GM23248 (cell line): ENCODE data around the gene PINLYP.
"Not testable (repeated sequence)": the region's sequence is repeated elsewhere in the genome, so short reads cannot be mapped to it uniquely, and the experiment has no call there.

Experiments
- EZH2 ChIP-seq: fragments of 200-600 bp; sonication (generic); IDR thresholded peaks from 2 replicates; pipeline ENCODE4 v1.6.1; 2018; ENCODE audit warnings: antibody characterized with exemption, mild to moderate bottlenecking; ENCODE audit not compliant: insufficient read depth, poor library complexity, severe bottlenecking
- EZH2phosphoT487 ChIP-seq: fragments of 200-600 bp; sonication (generic); IDR thresholded peaks from 2 replicates; pipeline ENCODE4 v1.6.1; 2018; ENCODE audit warnings: antibody characterized with exemption, moderate library complexity, mild to moderate bottlenecking, low read depth; ENCODE audit not compliant: insufficient read depth

GRCh38 chr19:43587029-43587428, 11.4 kb downstream of the PINLYP start:
- TF ChIP-seq EZH2, EZH2phosphoT487: not testable (repeated sequence)
